DOHH2 (cell line): ENCODE data around the gene IWS1.

ENCODE experiments used
- EZH2phosphoT487 ChIP-seq: fragments of 200-600 bp; sonication (generic); IDR thresholded peaks from 2 replicates; pipeline ENCODE4 v1.6.1; 2017; ENCODE audit warnings: borderline replicate concordance, mild to moderate bottlenecking, antibody characterized with exemption, low read length, moderate library complexity, mixed read lengths
- TF ChIP-seq, protein P1 (sequence below): fragments of 200-600 bp; sonication (generic); IDR thresholded peaks from one replicate; pipeline ENCODE4 v1.5.1; 2014; ENCODE audit warnings: antibody characterized with exemption, mild to moderate bottlenecking, low read depth, low read length; ENCODE audit not compliant: poor library complexity, severe bottlenecking

GRCh38 chr2:127558911-127559310 is 32.6 kb upstream of the IWS1 start:
- TF ChIP-seq, protein P1, sequence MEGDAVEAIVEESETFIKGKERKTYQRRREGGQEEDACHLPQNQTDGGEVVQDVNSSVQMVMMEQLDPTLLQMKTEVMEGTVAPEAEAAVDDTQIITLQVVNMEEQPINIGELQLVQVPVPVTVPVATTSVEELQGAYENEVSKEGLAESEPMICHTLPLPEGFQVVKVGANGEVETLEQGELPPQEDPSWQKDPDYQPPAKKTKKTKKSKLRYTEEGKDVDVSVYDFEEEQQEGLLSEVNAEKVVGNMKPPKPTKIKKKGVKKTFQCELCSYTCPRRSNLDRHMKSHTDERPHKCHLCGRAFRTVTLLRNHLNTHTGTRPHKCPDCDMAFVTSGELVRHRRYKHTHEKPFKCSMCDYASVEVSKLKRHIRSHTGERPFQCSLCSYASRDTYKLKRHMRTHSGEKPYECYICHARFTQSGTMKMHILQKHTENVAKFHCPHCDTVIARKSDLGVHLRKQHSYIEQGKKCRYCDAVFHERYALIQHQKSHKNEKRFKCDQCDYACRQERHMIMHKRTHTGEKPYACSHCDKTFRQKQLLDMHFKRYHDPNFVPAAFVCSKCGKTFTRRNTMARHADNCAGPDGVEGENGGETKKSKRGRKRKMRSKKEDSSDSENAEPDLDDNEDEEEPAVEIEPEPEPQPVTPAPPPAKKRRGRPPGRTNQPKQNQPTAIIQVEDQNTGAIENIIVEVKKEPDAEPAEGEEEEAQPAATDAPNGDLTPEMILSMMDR, result no peak
- TF ChIP-seq EZH2phosphoT487, result no peak
